Smooth muscle cell (in vitro differentiated cells): Measurements from ENCODE around the gene MBOAT2. TPM values are rescaled to one million over a fixed set of nuclear protein-coding genes. Genes with fewer than 3 reads are reported as not detected.

Experiments used
- DNase-seq: peaks from one replicate; lab custom pipeline; 2025; ENCODE audit not compliant: unreplicated experiment; lab: John Stamatoyannopoulos, UW
- H2AFZ ChIP-seq: fragments of 200-600 bp; sonication (generic); 2 replicates; pipeline ENCODE4 v1.6.0; 2016; ENCODE audit warnings: antibody characterized with exemption, low read depth, mild to moderate bottlenecking
- H3F3A ChIP-seq: fragments of 200-600 bp; sonication (generic); 2 replicates; pipeline ENCODE4 v1.6.0; 2017; ENCODE audit warnings: antibody characterized with exemption, low read depth
- H3K27ac ChIP-seq: fragments of 200-600 bp; sonication (generic); 2 replicates; pipeline ENCODE4 v1.5.1; 2016; ENCODE audit warnings: low read depth, mild to moderate bottlenecking
- H3K27me3 ChIP-seq: fragments of 200-600 bp; sonication (generic); 2 replicates; pipeline ENCODE4 v1.6.1; 2016; ENCODE audit warnings: low read depth, mild to moderate bottlenecking
- H3K36me3 ChIP-seq: fragments of 200-600 bp; sonication (generic); 2 replicates; pipeline ENCODE4 v1.5.1; 2016; ENCODE audit warnings: low read depth
- H3K4me1 ChIP-seq: fragments of 200-600 bp; sonication (generic); 2 replicates; pipeline ENCODE4 v1.5.1; 2016; ENCODE audit warnings: low read depth
- H3K4me2 ChIP-seq: fragments of 200-600 bp; sonication (generic); 2 replicates; pipeline ENCODE4 v1.6.0; 2016; ENCODE audit warnings: mild to moderate bottlenecking
- H3K4me3 ChIP-seq: fragments of 200-600 bp; sonication (generic); 2 replicates; pipeline ENCODE4 v1.5.1; 2016; ENCODE audit warnings: mild to moderate bottlenecking
- H3K79me2 ChIP-seq: fragments of 200-600 bp; sonication (generic); 2 replicates; pipeline ENCODE4 v1.6.0; 2016; ENCODE audit warnings: low read depth, mild to moderate bottlenecking
- H3K9ac ChIP-seq: fragments of 200-600 bp; sonication (generic); 2 replicates; pipeline ENCODE4 v1.6.0; 2016; ENCODE audit warnings: low read depth
- H3K9me3 ChIP-seq: fragments of 200-600 bp; sonication (generic); replicated peaks from 2 replicates; pipeline ENCODE4 v1.5.1; 2016; ENCODE audit warnings: low read depth
- H4K20me1 ChIP-seq: fragments of 200-600 bp; sonication (generic); 2 replicates; pipeline ENCODE4 v1.6.0; 2016; ENCODE audit warnings: low read depth
- WGBS: methylation state at CpG from one replicate; pipeline ENCODE4 v1.1.7; 2016; ENCODE audit warnings: low lambda C conversion rate; 5-methylcytosine and 5-hydroxymethylcytosine counted together
- polyA plus RNA-seq: library from polyadenylated mRNA; unstranded; fragments of >200 nt; fragmentation: Nextera tagmentation; extraction: Ambion mirVana; gene quantifications from 2 replicates; pipeline ENCODE4 v1.2.1, GENCODE V29; 2016
- total RNA-seq: library from RNA; depleted of rRNA; stranded (reverse); fragments of >200 nt; gene quantifications from 2 replicates; pipeline ENCODE4 v1.2.3, GENCODE V29; 2014
- TF ChIP-seq, protein P1 (sequence below): fragments of 200-600 bp; sonication (generic); IDR thresholded peaks from 2 replicates; pipeline ENCODE4 v1.5.1; 2017; ENCODE audit warnings: borderline replicate concordance, mild to moderate bottlenecking, antibody characterized with exemption; ENCODE audit not compliant: insufficient read depth, poor library complexity, severe bottlenecking

Gene MBOAT2
- total and polyA plus RNA-seq, 2 experiments from 2014 or later: 24.1 to 32.6 TPM

DNA sequence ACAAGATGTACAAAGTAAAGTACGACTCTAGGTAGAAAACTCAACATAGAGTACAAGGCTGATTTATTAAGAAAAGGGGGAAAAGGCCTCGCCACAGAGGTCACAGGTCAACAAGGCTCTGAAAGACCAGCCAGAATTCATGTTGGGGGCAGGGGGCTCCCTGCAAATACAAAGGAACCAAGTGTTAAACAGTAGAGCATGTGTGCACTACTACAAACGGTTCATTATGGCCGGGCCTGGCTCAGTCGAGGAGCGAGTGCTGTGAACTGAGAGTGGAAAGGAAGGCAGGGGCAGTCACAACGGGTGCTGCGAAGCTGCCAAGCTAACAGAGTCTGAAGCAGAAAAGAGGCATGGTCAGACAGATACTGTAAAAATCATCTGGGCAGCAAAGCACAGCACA lies 77.1 kb downstream of the MBOAT2 start:
- H3K36me3 ChIP-seq: no peaks in the 10 kb centered on the region
- no peaks in the 10 kb centered on the region for H3F3A ChIP-seq
- no peaks in the 10 kb centered on the region for H3K27me3 ChIP-seq
- 92% methylated on average over 8 of the region's 8 CpGs for WGBS
- H3K9me3 ChIP-seq: no peaks in the 10 kb centered on the region
- H3K27ac ChIP-seq: no peak overlapping the region
- no peak overlapping the region for H3K9ac ChIP-seq
- H3K79me2 ChIP-seq: no peaks in the 10 kb centered on the region
- H3K4me1 ChIP-seq: no peaks in the 10 kb centered on the region
- no peak for DNase-seq
- no peak overlapping the region for H3K4me3 ChIP-seq
- TF ChIP-seq, protein P1, sequence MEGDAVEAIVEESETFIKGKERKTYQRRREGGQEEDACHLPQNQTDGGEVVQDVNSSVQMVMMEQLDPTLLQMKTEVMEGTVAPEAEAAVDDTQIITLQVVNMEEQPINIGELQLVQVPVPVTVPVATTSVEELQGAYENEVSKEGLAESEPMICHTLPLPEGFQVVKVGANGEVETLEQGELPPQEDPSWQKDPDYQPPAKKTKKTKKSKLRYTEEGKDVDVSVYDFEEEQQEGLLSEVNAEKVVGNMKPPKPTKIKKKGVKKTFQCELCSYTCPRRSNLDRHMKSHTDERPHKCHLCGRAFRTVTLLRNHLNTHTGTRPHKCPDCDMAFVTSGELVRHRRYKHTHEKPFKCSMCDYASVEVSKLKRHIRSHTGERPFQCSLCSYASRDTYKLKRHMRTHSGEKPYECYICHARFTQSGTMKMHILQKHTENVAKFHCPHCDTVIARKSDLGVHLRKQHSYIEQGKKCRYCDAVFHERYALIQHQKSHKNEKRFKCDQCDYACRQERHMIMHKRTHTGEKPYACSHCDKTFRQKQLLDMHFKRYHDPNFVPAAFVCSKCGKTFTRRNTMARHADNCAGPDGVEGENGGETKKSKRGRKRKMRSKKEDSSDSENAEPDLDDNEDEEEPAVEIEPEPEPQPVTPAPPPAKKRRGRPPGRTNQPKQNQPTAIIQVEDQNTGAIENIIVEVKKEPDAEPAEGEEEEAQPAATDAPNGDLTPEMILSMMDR: no peak
- H2AFZ ChIP-seq: no peak overlapping the region
- H4K20me1 ChIP-seq: peaks cover 44% of the 10 kb centered on the region
- H3K4me2 ChIP-seq: no peak overlapping the region

DNA sequence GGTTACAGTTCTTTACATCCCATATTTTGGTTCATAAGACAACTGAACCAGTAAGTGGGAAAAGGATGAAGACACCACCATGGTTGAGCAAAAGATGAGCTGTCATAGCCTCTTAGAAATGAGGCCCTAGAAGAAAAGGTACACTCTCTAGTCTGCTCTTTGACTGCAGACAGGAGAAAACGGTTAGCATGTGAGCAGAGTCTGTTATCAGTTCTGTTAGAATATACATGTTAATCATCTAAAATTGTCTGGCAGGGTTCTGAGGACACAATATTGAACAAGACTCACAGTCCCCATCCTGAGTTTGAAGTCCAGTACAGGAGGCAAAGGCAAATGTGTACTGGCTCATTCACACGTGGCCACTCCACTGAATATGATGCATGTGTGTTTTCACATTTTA lies 78.1 kb downstream of the MBOAT2 start:
- H3K9me3 ChIP-seq: no peaks in the 10 kb centered on the region
- H3K27me3 ChIP-seq: no peaks in the 10 kb centered on the region
- no peak overlapping the region for H3K9ac ChIP-seq
- H3K4me1 ChIP-seq: no peaks in the 10 kb centered on the region
- no peak overlapping the region for H2AFZ ChIP-seq
- no peak for DNase-seq
- H4K20me1 ChIP-seq: peaks cover 44% of the 10 kb centered on the region
- no peaks in the 10 kb centered on the region for H3F3A ChIP-seq
- no peak overlapping the region for H3K4me2 ChIP-seq
- no peaks in the 10 kb centered on the region for H3K36me3 ChIP-seq
- H3K79me2 ChIP-seq: no peaks in the 10 kb centered on the region
- TF ChIP-seq, protein P1: no peak
- H3K4me3 ChIP-seq: no peak overlapping the region
- H3K27ac ChIP-seq: no peak overlapping the region
- WGBS: 92% methylated on average over 2 of the region's 2 CpGs

DNA sequence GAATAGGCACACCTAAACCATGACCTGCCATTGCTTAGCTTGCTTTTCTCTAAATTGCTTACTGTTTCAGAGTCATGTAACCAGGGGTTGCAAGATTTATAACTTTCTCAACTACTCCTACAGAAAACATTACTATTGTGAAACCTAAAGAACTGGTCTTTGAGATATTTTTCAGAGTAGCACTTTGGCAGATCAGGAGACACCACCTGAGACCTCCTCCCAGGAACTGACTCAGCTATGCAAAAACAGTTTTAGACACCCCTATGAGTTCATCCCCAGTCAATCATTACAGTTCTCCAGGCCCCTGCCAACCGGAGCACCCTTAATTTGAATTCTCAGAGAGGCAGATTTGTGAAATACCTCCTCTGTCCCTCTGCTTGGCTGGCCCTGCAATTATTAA lies 80.3 kb downstream of the MBOAT2 start:
- no peaks in the 10 kb centered on the region for H3K79me2 ChIP-seq
- H3K27ac ChIP-seq: no peak overlapping the region
- H3F3A ChIP-seq: no peaks in the 10 kb centered on the region
- TF ChIP-seq, protein P1: no peak
- no peak overlapping the region for H3K9ac ChIP-seq
- H3K9me3 ChIP-seq: no peaks in the 10 kb centered on the region
- 84% methylated on average over 1 of the region's 1 CpG for WGBS
- no peak overlapping the region for H3K4me2 ChIP-seq
- no peaks in the 10 kb centered on the region for H3K27me3 ChIP-seq
- H4K20me1 ChIP-seq: peaks cover 42% of the 10 kb centered on the region
- H3K4me3 ChIP-seq: no peak overlapping the region
- no peak overlapping the region for H2AFZ ChIP-seq
- H3K4me1 ChIP-seq: no peaks in the 10 kb centered on the region
- no peaks in the 10 kb centered on the region for H3K36me3 ChIP-seq
- no peak for DNase-seq

DNA sequence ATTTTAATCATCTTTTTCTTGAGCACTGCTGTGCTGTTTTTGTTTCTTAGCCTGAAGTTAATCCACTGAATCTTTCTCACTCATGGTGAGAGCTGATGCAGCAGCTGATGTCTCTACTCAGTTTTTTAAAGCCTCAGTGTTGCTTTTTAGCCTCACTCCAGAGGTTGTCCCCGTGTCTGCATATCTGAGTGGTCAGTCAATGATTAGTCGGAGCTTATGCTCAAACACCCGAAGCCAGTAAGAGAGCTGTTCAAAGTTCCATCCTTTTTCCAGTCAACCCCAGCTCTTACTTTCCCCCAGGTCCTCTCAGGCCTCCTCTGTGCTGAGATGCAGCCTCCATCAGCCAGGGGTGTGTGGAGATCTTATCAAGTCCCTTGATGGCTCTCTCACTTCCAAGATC lies 81.1 kb downstream of the MBOAT2 start:
- Histone ChIP-seq H3F3A (no peaks in the 10 kb centered on the region), H3K79me2 (no peaks in the 10 kb centered on the region), H3K27ac (peak overlapping the region; percentile 17), H2AFZ (no peak overlapping the region), H3K36me3 (no peaks in the 10 kb centered on the region), H3K9me3 (no peaks in the 10 kb centered on the region), H3K27me3 (no peaks in the 10 kb centered on the region), H4K20me1 (peaks cover 42% of the 10 kb centered on the region), H3K4me2 (peak overlapping the region; percentile 34), H3K4me1 (no peaks in the 10 kb centered on the region), H3K4me3 (no peak overlapping the region), H3K9ac (no peak overlapping the region)
- TF ChIP-seq, protein P1: no peak
- DNase-seq: no peak
- 7% methylated on average over 3 of the region's 3 CpGs for WGBS
